Thyroid gland (tissue), 4 donors: ENCODE measurements around the gene IRX6.

Source experiments
- POLR2A ChIP-seq, 2 donors: fragments of 450-650 bp; IDR thresholded peaks; one replicate each; pipeline ENCODE4 v1.6.1; 2017; ENCODE audit warnings: antibody characterized with exemption in 2 of 2, mild to moderate bottlenecking in 2 of 2, moderate library complexity in 1 of 2
- TF ChIP-seq, protein P1 (sequence below), 6 experiments: fragments of 200-600 bp in 3 of 6; fragments of 450-650 bp in 3 of 6; sonication (generic) in 3 of 6; IDR thresholded peaks; one replicate each; pipeline ENCODE4 v1.5.1; 2016 to 2019; ENCODE audit warnings: antibody characterized with exemption in 6 of 6, mild to moderate bottlenecking in 2 of 6, inconsistent platforms in 1 of 6, moderate library complexity in 1 of 6

DNA sequence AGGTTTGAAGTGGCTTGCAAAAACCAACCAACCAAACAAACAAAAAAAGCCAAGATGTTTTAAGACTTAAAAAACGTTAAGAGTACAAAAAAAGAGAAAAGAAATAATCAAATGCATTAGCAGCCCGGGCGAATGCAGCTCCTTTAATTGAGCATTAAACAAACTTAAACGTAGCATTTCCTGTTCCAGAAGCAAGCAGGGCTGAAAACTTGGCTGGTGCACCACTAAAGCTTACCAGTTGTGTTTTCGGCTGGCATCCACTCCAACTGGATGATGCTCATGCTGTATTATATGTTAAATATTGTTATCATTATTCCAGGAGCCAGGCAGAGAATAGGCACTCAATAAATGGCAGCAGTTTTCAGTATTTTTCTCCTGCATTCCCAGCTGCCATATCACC, 45.1 kb downstream of the IRX6 start:
- TF ChIP-seq, protein P1, sequence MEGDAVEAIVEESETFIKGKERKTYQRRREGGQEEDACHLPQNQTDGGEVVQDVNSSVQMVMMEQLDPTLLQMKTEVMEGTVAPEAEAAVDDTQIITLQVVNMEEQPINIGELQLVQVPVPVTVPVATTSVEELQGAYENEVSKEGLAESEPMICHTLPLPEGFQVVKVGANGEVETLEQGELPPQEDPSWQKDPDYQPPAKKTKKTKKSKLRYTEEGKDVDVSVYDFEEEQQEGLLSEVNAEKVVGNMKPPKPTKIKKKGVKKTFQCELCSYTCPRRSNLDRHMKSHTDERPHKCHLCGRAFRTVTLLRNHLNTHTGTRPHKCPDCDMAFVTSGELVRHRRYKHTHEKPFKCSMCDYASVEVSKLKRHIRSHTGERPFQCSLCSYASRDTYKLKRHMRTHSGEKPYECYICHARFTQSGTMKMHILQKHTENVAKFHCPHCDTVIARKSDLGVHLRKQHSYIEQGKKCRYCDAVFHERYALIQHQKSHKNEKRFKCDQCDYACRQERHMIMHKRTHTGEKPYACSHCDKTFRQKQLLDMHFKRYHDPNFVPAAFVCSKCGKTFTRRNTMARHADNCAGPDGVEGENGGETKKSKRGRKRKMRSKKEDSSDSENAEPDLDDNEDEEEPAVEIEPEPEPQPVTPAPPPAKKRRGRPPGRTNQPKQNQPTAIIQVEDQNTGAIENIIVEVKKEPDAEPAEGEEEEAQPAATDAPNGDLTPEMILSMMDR (IDR thresholded peaks at IDR 0.05) = no peak
- no peak for TF ChIP-seq POLR2A (IDR thresholded peaks at IDR 0.05)
